Neural cell (in vitro differentiated cells): Measurements from ENCODE around the gene PFKL. TPM values are rescaled to one million over a fixed set of nuclear protein-coding genes. Genes with fewer than 3 reads are reported as not detected.

Experiments used
- H2AFZ ChIP-seq: fragments of 200-600, 300-800 bp; sonication (generic), shearing (Covaris generic); 2 replicates; pipeline ENCODE4 v1.6.0; 2014; ENCODE audit warnings: low read depth, mild to moderate bottlenecking, antibody characterized with exemption, low read length, moderate library complexity
- H3F3A ChIP-seq: fragments of 200-600 bp; shearing (Covaris generic); 2 replicates; pipeline ENCODE4 v1.6.1; 2016; ENCODE audit warnings: mild to moderate bottlenecking, moderate library complexity, mixed read lengths, antibody characterized with exemption, low read length; ENCODE audit not compliant: insufficient read depth, poor library complexity, severe bottlenecking
- H3K27ac ChIP-seq: fragments of 200-600, 300-800 bp; sonication (generic), shearing (Covaris generic); 2 replicates; pipeline ENCODE4 v1.5.1; 2014; ENCODE audit warnings: mild to moderate bottlenecking, low read length, moderate library complexity
- H3K27me3 ChIP-seq: fragments of 300-800, 200-600 bp; sonication (generic), shearing (Covaris generic); 2 replicates; pipeline ENCODE4 v1.6.0; 2014; ENCODE audit warnings: mild to moderate bottlenecking, low read depth, low read length, moderate library complexity; ENCODE audit not compliant: insufficient read depth
- H3K36me3 ChIP-seq: fragments of 300-800, 200-600 bp; sonication (generic), shearing (Covaris generic); 2 replicates; pipeline ENCODE4 v1.5.1; 2014; ENCODE audit warnings: mild to moderate bottlenecking, antibody characterized with exemption, low read length, moderate library complexity; ENCODE audit not compliant: insufficient read depth
- H3K4me2 ChIP-seq: fragments of 300-800, 200-600 bp; sonication (generic), shearing (Covaris generic); 2 replicates; pipeline ENCODE4 v1.6.0; 2014; ENCODE audit warnings: mild to moderate bottlenecking, low read length
- H3K4me3 ChIP-seq: fragments of 300-800, 200-600 bp; sonication (generic), shearing (Covaris generic); 2 replicates; pipeline ENCODE4 v1.5.1; 2014; ENCODE audit warnings: mild to moderate bottlenecking, low read length, moderate library complexity
- H3K79me2 ChIP-seq: fragments of 200-600 bp; shearing (Covaris generic); replicated peaks from 2 replicates; pipeline ENCODE4 v1.6.0; 2014; ENCODE audit warnings: mild to moderate bottlenecking, low read length, moderate library complexity; ENCODE audit not compliant: insufficient read depth
- H3K9ac ChIP-seq: fragments of 300-800, 200-600 bp; sonication (generic), shearing (Covaris generic); 2 replicates; pipeline ENCODE4 v1.6.1; 2016; ENCODE audit warnings: mild to moderate bottlenecking, low read length, mixed read lengths
- H3K9me2 ChIP-seq: fragments of 200-600 bp; shearing (Covaris generic); 2 replicates; pipeline ENCODE4 v1.6.1; 2016; ENCODE audit warnings: mild to moderate bottlenecking, low read length, mixed read lengths; ENCODE audit not compliant: insufficient read depth
- H3K9me3 ChIP-seq: fragments of 200-600, 300-800 bp; sonication (generic), shearing (Covaris generic); 2 replicates; pipeline ENCODE4 v1.6.1; 2016; ENCODE audit warnings: mild to moderate bottlenecking, mixed run types, low read length, moderate library complexity, mixed read lengths
- H4K20me1 ChIP-seq: fragments of 200-600 bp; shearing (Covaris generic); 2 replicates; pipeline ENCODE4 v1.6.1; 2016; ENCODE audit warnings: mild to moderate bottlenecking, mixed run types; ENCODE audit not compliant: insufficient read depth
- CTCF ChIP-seq: fragments of 450-650 bp; IDR thresholded peaks from 2 replicates; pipeline ENCODE4 v1.5.1; 2014; ENCODE audit warnings: antibody characterized with exemption, mild to moderate bottlenecking, moderate library complexity; ENCODE audit not compliant: poor library complexity, severe bottlenecking
- EP300 ChIP-seq: fragments of 450-650 bp; conservative IDR thresholded peaks from 2 replicates; pipeline ENCODE4 v1.6.1; 2014; ENCODE audit warnings: antibody characterized with exemption, mild to moderate bottlenecking, moderate library complexity; ENCODE audit not compliant: poor library complexity, severe bottlenecking
- EZH2 ChIP-seq: fragments of 200-600, 300-800 bp; shearing (Covaris generic), sonication (generic); IDR thresholded peaks from 2 replicates; pipeline ENCODE4 v1.6.1; 2014; ENCODE audit warnings: antibody characterized with exemption, low read length, borderline replicate concordance, mild to moderate bottlenecking; ENCODE audit not compliant: insufficient read depth, poor library complexity, severe bottlenecking
- MXI1 ChIP-seq: fragments of 450-650 bp; conservative IDR thresholded peaks from 2 replicates; pipeline ENCODE4 v1.6.1; 2014; ENCODE audit warnings: antibody characterized with exemption, mild to moderate bottlenecking; ENCODE audit not compliant: poor library complexity, severe bottlenecking
- POLR2AphosphoS5 ChIP-seq: IDR thresholded peaks from 2 replicates; pipeline ENCODE4 v1.6.1; 2012
- RAD21 ChIP-seq: fragments of 450-650 bp; conservative IDR thresholded peaks from 2 replicates; pipeline ENCODE4 v1.6.1; 2014; ENCODE audit warnings: antibody characterized with exemption, mild to moderate bottlenecking, moderate library complexity
- REST ChIP-seq: IDR thresholded peaks from 2 replicates; pipeline ENCODE4 v1.6.1; 2012; ENCODE audit warnings: borderline replicate concordance
- SMC3 ChIP-seq: fragments of 450-650 bp; conservative IDR thresholded peaks from 2 replicates; pipeline ENCODE4 v1.6.1; 2014; ENCODE audit warnings: antibody characterized with exemption, mild to moderate bottlenecking, moderate library complexity; ENCODE audit not compliant: poor library complexity
- TAF1 ChIP-seq: IDR thresholded peaks from 2 replicates; pipeline ENCODE4 v1.6.1; 2012; ENCODE audit warnings: low read depth
- polyA plus RNA-seq: library from polyadenylated mRNA; depleted of rRNA; stranded (reverse); fragments of >200 nt; gene quantifications from 2 replicates; pipeline ENCODE4 v1.2.3, GENCODE V29; 2014

Gene PFKL
- polyA plus RNA-seq, 1 donor from 2014 or later = 79.6 TPM

GRCh38 chr21:44371596-44371995, 71.7 kb downstream of the PFKL start:
- H3F3A ChIP-seq = no peaks in the 10 kb centered on the region
- no peaks in the 10 kb centered on the region for H3K9me3 ChIP-seq
- no peaks in the 10 kb centered on the region for H3K36me3 ChIP-seq
- no peak overlapping the region for H3K4me3 ChIP-seq
- H3K27me3 ChIP-seq = no peaks in the 10 kb centered on the region
- H3K27ac ChIP-seq = no peak overlapping the region
- no peaks in the 10 kb centered on the region for H3K9me2 ChIP-seq
- H2AFZ ChIP-seq = no peak overlapping the region
- no peak overlapping the region for H3K9ac ChIP-seq
- no peaks in the 10 kb centered on the region for H4K20me1 ChIP-seq
- TF ChIP-seq RAD21 = no peak
- TF ChIP-seq REST = no peak
- no peak for TF ChIP-seq CTCF
- no peak for TF ChIP-seq SMC3
- no peak for TF ChIP-seq MXI1
- no peak for TF ChIP-seq TAF1
- TF ChIP-seq EP300 = no peak
- no peak for TF ChIP-seq POLR2AphosphoS5
- no peak for TF ChIP-seq EZH2
- no peaks in the 10 kb centered on the region for H3K79me2 ChIP-seq
- no peak overlapping the region for H3K4me2 ChIP-seq

- H3K9me2 ChIP-seq = no peaks in the 10 kb centered on the region
- H4K20me1 ChIP-seq = no peaks in the 10 kb centered on the region
- no peak overlapping the region for H3K27ac ChIP-seq
- no peak overlapping the region for H3K9ac ChIP-seq
- no peak overlapping the region for H3K4me2 ChIP-seq
- no peaks in the 10 kb centered on the region for H3K36me3 ChIP-seq
- no peaks in the 10 kb centered on the region for H3K27me3 ChIP-seq
- no peak overlapping the region for H3K4me3 ChIP-seq
- no peaks in the 10 kb centered on the region for H3K79me2 ChIP-seq
- no peaks in the 10 kb centered on the region for H3F3A ChIP-seq
- no peaks in the 10 kb centered on the region for H3K9me3 ChIP-seq
- no peak overlapping the region for H2AFZ ChIP-seq
- TF ChIP-seq TAF1 (no peak), EZH2 (no peak), CTCF (no peak), REST (no peak), EP300 (no peak), SMC3 (no peak), POLR2AphosphoS5 (no peak)
Observed at GRCh38 chr21:44372616-44373015, 72.8 kb downstream of the PFKL start.
